ENCODE results near the gene ATF7.

The ATF7 gene

DNA sequence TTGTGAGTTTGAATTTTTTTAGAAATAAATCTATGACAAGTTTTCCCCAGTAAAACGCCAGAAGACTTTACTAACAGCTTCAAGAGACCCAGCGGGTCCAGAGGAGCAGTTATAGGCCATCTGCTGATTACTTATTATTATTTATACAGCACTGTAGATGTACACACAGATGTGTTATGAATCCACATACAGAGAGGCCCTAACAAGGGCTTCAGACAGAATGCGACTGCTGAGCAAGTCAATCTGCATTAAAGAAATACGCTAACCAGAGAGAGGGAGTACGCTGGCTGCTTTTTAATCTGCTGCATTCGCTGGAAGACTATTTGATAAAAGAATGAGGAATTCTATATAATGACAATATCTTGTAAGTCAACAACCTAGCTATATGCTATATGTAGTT, 32.5 kb downstream of the ATF7 start:
- Histone ChIP-seq H3K9ac (ENCODE audit: low read length) (no peak overlapping the region), H2AFZ (ENCODE audit: low read length) (no peak overlapping the region), H3K27me3 (ENCODE audit: insufficient read depth, low read length) (no peaks in the 10 kb centered on the region), H3K4me2 (ENCODE audit: low read length) (no peak overlapping the region), H3K9me2 (ENCODE audit: low read depth, low read length) (no peaks in the 10 kb centered on the region), H3K9me3 (ENCODE audit: low read length) (no peaks in the 10 kb centered on the region), H3K36me3 (ENCODE audit: insufficient read depth, low read length) (no peaks in the 10 kb centered on the region), H3K27ac (ENCODE audit: low read depth, low read length, poor library complexity, severe bottlenecking) (no peak overlapping the region), H4K20me1 (ENCODE audit: insufficient read depth, low read length) (no peaks in the 10 kb centered on the region), H3K4me1 (ENCODE audit: insufficient read depth, low read length, severe bottlenecking) (peaks cover 3% of the 10 kb centered on the region), H3K79me2 (ENCODE audit: insufficient read depth, low read length) (no peaks in the 10 kb centered on the region), H3K4me3 (ENCODE audit: low read depth, low read length, poor library complexity, severe bottlenecking) (no peak overlapping the region), H3F3A (ENCODE audit: insufficient read depth, low read length) (no peaks in the 10 kb centered on the region)
- TF ChIP-seq EZH2 (IDR thresholded peaks at IDR 0.05; ENCODE audit: borderline replicate concordance, low read length) = no peak
- TF ChIP-seq, protein P1, sequence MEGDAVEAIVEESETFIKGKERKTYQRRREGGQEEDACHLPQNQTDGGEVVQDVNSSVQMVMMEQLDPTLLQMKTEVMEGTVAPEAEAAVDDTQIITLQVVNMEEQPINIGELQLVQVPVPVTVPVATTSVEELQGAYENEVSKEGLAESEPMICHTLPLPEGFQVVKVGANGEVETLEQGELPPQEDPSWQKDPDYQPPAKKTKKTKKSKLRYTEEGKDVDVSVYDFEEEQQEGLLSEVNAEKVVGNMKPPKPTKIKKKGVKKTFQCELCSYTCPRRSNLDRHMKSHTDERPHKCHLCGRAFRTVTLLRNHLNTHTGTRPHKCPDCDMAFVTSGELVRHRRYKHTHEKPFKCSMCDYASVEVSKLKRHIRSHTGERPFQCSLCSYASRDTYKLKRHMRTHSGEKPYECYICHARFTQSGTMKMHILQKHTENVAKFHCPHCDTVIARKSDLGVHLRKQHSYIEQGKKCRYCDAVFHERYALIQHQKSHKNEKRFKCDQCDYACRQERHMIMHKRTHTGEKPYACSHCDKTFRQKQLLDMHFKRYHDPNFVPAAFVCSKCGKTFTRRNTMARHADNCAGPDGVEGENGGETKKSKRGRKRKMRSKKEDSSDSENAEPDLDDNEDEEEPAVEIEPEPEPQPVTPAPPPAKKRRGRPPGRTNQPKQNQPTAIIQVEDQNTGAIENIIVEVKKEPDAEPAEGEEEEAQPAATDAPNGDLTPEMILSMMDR (IDR thresholded peaks at IDR 0.05; ENCODE audit: low read length) = no peak

DNA sequence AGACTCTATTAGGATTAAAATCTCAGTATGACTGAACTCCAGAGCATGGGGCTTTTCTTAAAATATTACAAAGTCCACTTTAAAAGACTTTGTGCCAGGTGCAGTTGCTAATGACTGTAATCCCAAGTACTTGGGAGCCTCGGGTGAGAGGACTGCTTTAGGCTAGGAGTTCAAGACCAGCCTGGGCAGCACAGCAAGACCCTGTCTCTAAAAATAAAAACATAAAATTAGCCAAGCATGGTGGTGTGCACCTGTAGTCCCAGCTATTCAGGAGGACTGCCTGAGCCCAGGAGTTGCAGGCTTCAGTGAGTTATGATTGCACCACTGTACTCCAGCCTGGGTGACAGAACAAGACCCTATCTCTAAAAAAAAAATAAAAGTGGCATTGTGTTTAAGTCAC, 33.2 kb downstream of the ATF7 start:
- Histone ChIP-seq H3K79me2 (ENCODE audit: insufficient read depth, low read length) (no peaks in the 10 kb centered on the region), H3K9me2 (ENCODE audit: low read depth, low read length) (no peaks in the 10 kb centered on the region), H3K27me3 (ENCODE audit: insufficient read depth, low read length) (no peaks in the 10 kb centered on the region)

DNA sequence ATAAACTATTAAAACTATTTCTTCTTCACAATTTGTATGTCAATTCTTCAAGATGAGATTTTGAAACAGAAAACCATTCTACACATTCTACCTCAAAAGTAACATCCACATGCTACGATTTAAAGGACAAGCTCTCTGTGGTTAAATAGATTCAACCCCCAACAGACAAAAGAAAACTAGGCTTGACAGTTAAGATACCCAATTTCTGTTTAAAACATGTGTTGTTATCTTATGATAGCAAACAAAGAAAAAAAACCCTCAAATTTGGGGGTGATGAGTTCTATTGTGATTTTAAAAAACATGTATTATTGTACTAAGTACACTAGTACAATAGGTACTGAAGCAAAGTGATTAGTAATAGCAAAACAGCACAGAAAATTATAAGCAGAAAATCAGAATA, 33.8 kb downstream of the ATF7 start:
- no peak overlapping the region for H2AFZ ChIP-seq (ENCODE audit: low read length)
- H3K9me2 ChIP-seq (ENCODE audit: low read depth, low read length) = no peaks in the 10 kb centered on the region
- no peaks in the 10 kb centered on the region for H4K20me1 ChIP-seq (ENCODE audit: insufficient read depth, low read length)
- H3K9ac ChIP-seq (ENCODE audit: low read length) = no peak overlapping the region
- H3K4me2 ChIP-seq (ENCODE audit: low read length) = no peak overlapping the region
- H3K36me3 ChIP-seq (ENCODE audit: insufficient read depth, low read length) = no peaks in the 10 kb centered on the region
- H3K4me3 ChIP-seq (ENCODE audit: low read depth, low read length, poor library complexity, severe bottlenecking) = no peak overlapping the region
- TF ChIP-seq, protein P1 (IDR thresholded peaks at IDR 0.05; ENCODE audit: low read length) = no peak
- TF ChIP-seq EZH2 (IDR thresholded peaks at IDR 0.05; ENCODE audit: borderline replicate concordance, low read length) = no peak
- H3K79me2 ChIP-seq (ENCODE audit: insufficient read depth, low read length) = no peaks in the 10 kb centered on the region
- H3K4me1 ChIP-seq (ENCODE audit: insufficient read depth, low read length, severe bottlenecking) = peaks cover 3% of the 10 kb centered on the region
- H3K27ac ChIP-seq (ENCODE audit: low read depth, low read length, poor library complexity, severe bottlenecking) = no peak overlapping the region
- H3F3A ChIP-seq (ENCODE audit: insufficient read depth, low read length) = no peaks in the 10 kb centered on the region
- no peaks in the 10 kb centered on the region for H3K9me3 ChIP-seq (ENCODE audit: low read length)
- H3K27me3 ChIP-seq (ENCODE audit: insufficient read depth, low read length) = no peaks in the 10 kb centered on the region

More for the DNA sequence above, 33.2 kb downstream of the ATF7 start:
- Histone ChIP-seq H4K20me1 (ENCODE audit: insufficient read depth, low read length) (no peaks in the 10 kb centered on the region), H3K4me2 (ENCODE audit: low read length) (no peak overlapping the region), H3K36me3 (ENCODE audit: insufficient read depth, low read length) (no peaks in the 10 kb centered on the region), H3F3A (ENCODE audit: insufficient read depth, low read length) (no peaks in the 10 kb centered on the region), H3K9me3 (ENCODE audit: low read length) (no peaks in the 10 kb centered on the region), H3K27ac (ENCODE audit: low read depth, low read length, poor library complexity, severe bottlenecking) (no peak overlapping the region), H3K4me3 (ENCODE audit: low read depth, low read length, poor library complexity, severe bottlenecking) (no peak overlapping the region), H3K9ac (ENCODE audit: low read length) (no peak overlapping the region), H3K4me1 (ENCODE audit: insufficient read depth, low read length, severe bottlenecking) (peaks cover 3% of the 10 kb centered on the region), H2AFZ (ENCODE audit: low read length) (no peak overlapping the region)
- no peak for TF ChIP-seq EZH2 (IDR thresholded peaks at IDR 0.05; ENCODE audit: borderline replicate concordance, low read length)
- TF ChIP-seq, protein P1 (IDR thresholded peaks at IDR 0.05; ENCODE audit: low read length) = no peak
